ENCODE results near the gene FGD4.

Gene FGD4

DNA sequence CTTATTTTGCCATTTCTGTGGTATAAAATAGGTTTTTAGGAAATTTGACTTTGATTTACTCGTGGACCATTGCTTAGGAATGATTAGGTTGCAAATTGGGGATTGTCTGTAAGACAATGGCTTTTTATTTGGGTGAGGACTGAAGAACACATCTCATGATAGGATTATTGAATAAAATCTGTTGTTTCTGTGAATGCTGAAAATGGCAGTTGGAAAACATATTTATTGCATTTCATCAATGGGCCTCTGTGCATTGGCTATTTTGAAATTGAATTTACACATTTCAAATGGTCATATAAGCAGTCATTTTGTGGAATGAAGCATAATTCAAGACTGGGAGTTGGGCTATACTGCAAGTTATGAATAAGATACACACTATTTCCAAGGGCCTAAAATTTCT lies 46.0 kb downstream of the FGD4 start:
- no peak for DNase-seq (ENCODE audit: low spot score)
- no peak for TF ChIP-seq CTCF (IDR thresholded peaks at IDR 0.05; ENCODE audit: extremely low read depth, missing control alignments)

DNA sequence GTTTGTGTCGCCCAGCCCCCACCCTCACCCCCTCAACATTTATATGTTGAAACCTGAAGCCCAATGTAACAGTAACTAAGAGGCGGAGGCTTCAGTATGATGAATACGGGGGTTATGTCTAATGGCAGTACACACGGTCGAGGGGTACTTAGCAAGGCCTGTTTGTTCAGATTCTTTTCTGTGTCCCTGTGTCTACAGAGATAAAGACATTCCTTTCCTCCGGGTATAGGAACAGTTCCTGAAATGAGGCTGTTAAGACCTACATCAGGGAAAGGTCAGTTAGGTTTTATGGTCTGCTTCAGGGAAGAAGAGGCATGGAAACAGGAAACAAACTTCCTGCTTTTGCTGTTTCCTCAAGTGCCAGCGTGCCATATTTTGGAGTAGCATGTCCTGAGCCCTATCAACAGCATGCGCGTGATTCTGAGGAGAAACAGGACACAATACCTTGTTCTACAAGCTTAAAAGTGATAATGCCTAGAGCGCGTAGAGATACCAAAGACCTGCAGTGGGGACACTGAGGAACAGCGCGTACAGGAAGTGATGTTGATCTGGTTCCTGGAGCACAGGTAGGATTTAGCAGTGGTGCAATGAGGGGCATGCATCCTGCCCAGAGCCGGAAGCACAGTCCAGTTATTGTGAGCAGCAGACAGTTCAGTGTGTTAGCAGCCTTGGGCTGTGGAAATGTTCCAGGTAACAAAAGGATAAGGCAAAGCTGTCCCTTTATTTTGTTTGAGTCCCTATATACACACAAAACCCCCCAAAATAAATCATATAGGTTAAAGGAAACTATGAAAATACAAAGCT lies 47.2 kb downstream of the FGD4 start:
- DNase-seq (ENCODE audit: low spot score), result no peak
- no peak for TF ChIP-seq CTCF (IDR thresholded peaks at IDR 0.05; ENCODE audit: extremely low read depth, missing control alignments)

DNA sequence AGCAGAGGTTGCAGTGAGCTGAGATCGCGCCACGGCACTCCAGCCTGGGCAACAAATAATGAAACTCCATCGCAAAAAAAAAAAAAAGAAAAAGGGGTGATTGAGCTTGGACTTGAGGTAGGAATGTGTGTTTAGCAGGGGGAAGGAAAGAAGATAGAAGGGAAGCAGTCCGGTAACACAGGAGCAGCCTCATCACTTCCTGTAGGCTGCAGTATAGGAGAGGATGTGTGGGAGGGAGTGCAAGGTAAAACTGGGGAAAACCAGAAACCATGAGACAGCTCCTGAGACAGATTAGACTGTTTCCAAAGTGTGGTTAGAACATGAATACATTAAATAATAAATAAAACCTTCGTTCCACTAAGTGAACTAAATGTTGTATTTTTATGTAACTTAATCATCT lies 49.2 kb downstream of the FGD4 start:
- peak; percentile 17 for DNase-seq (ENCODE audit: low spot score)
- no peak for TF ChIP-seq CTCF (IDR thresholded peaks at IDR 0.05; ENCODE audit: extremely low read depth, missing control alignments)

DNA sequence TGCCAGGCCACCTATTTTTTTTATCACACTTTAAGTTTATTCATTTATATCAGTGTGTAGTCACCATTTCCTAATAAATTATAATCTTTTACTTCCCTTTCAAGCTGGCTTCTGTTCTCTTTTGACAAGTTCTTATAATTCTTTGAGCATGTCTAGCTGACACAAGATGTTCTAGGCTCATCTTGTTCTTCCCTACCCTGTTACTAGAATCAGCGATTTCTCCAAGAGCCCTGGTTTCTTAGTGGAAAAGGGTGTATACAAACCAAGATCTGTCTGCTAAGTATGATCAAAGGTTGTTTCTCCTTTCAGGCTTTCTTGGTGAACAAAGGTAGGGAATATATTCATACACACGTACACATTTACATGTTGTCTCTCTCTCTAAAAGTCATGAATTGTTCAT lies 51.0 kb downstream of the FGD4 start:
- no peak for TF ChIP-seq CTCF (IDR thresholded peaks at IDR 0.05; ENCODE audit: extremely low read depth, missing control alignments)
- DNase-seq (ENCODE audit: low spot score), result no peak

DNA sequence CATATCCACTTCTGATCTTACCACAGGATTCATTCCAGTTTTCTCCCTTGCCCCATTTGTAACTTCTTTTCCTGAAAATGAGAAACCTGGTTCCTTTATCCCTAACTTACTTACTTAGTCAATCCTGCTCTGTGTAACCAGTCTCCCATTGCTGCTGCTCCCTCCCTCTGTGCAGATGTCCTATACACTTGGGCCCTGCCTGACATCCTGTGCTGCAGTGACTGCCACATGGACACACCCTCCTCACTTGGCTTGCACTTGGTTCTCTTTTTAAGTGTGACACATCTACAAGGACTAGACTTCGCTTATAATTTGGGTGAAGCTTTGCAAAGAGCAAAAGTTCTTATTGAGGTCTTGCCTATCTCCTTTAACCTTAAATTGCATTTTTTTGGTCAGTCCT lies 51.4 kb downstream of the FGD4 start:
- no peak for DNase-seq (ENCODE audit: low spot score)
- TF ChIP-seq CTCF (IDR thresholded peaks at IDR 0.05; ENCODE audit: extremely low read depth, missing control alignments), result no peak

- no peak for DNase-seq (ENCODE audit: low spot score)
- no peak for TF ChIP-seq CTCF (IDR thresholded peaks at IDR 0.05; ENCODE audit: extremely low read depth, missing control alignments)
Measured at GRCh38 chr12:32451816-32452215, 52.5 kb downstream of the FGD4 start.

GRCh38 chr12:32454075-32454474 lies 54.7 kb downstream of the FGD4 start:
- no peak for TF ChIP-seq CTCF (IDR thresholded peaks at IDR 0.05; ENCODE audit: extremely low read depth, missing control alignments)
- no peak for DNase-seq (ENCODE audit: low spot score)

All from GM20000 (cell line).